DOHH2 (cell line): Measurements from ENCODE around the gene HIVEP1.

Source experiments
- H3F3A ChIP-seq: fragments of 200-600 bp; sonication (generic), shearing (Covaris generic); 2 replicates; pipeline ENCODE4 v1.6.0; 2016; ENCODE audit warnings: antibody characterized with exemption, mild to moderate bottlenecking; ENCODE audit not compliant: control insufficient read depth, insufficient read depth
- H3K27ac ChIP-seq: fragments of 200-600 bp; sonication (generic); 2 replicates; pipeline ENCODE4 v1.5.1; 2014; ENCODE audit warnings: low read depth, mild to moderate bottlenecking, low read length, moderate library complexity
- H3K27me3 ChIP-seq: fragments of 200-600 bp; sonication (generic); 2 replicates; pipeline ENCODE4 v1.6.1; 2014; ENCODE audit warnings: mild to moderate bottlenecking, low read length, mixed read lengths; ENCODE audit not compliant: control insufficient read depth
- H3K36me3 ChIP-seq: fragments of 200-600 bp; sonication (generic); 2 replicates; pipeline ENCODE4 v1.6.1; 2014; ENCODE audit warnings: mild to moderate bottlenecking, low read length, moderate library complexity, mixed read lengths; ENCODE audit not compliant: control insufficient read depth
- H3K4me1 ChIP-seq: fragments of 200-600 bp; sonication (generic); 2 replicates; pipeline ENCODE4 v1.6.1; 2014; ENCODE audit warnings: mild to moderate bottlenecking, low read length, mixed read lengths; ENCODE audit not compliant: control insufficient read depth
- H3K4me2 ChIP-seq: fragments of 200-600 bp; sonication (generic); 2 replicates; pipeline ENCODE4 v1.6.0; 2014; ENCODE audit warnings: mild to moderate bottlenecking, low read length, moderate library complexity
- H3K4me3 ChIP-seq: fragments of 200-600 bp; sonication (generic); 2 replicates; pipeline ENCODE4 v1.5.1; 2014; ENCODE audit warnings: mild to moderate bottlenecking, low read length, mixed read lengths
- H3K79me2 ChIP-seq: fragments of 200-600 bp; sonication (generic); 2 replicates; pipeline ENCODE4 v1.6.1; 2014; ENCODE audit warnings: mild to moderate bottlenecking, low read length, mixed read lengths; ENCODE audit not compliant: control insufficient read depth
- H3K9me2 ChIP-seq: fragments of 200-600 bp; sonication (generic); replicated peaks from 2 replicates; pipeline ENCODE4 v1.6.1; 2014; ENCODE audit warnings: mild to moderate bottlenecking, low read length, mixed read lengths; ENCODE audit not compliant: control insufficient read depth
- H3K9me3 ChIP-seq: fragments of 200-600 bp; sonication (generic); 2 replicates; pipeline ENCODE4 v1.6.1; 2014; ENCODE audit warnings: antibody characterized with exemption, low read length, mixed read lengths; ENCODE audit not compliant: control insufficient read depth, insufficient read depth
- H4K20me1 ChIP-seq: fragments of 200-600 bp; sonication (generic); 2 replicates; pipeline ENCODE4 v1.6.0; 2014; ENCODE audit warnings: low read depth, mild to moderate bottlenecking, antibody characterized with exemption, low read length, moderate library complexity; ENCODE audit not compliant: control insufficient read depth, insufficient read depth
- EZH2phosphoT487 ChIP-seq: fragments of 200-600 bp; sonication (generic); IDR thresholded peaks from 2 replicates; pipeline ENCODE4 v1.6.1; 2017; ENCODE audit warnings: borderline replicate concordance, mild to moderate bottlenecking, antibody characterized with exemption, low read length, moderate library complexity, mixed read lengths
- TF ChIP-seq, protein P1 (sequence below): fragments of 200-600 bp; sonication (generic); IDR thresholded peaks from one replicate; pipeline ENCODE4 v1.5.1; 2014; ENCODE audit warnings: antibody characterized with exemption, mild to moderate bottlenecking, low read depth, low read length; ENCODE audit not compliant: poor library complexity, severe bottlenecking

The HIVEP1 gene

DNA sequence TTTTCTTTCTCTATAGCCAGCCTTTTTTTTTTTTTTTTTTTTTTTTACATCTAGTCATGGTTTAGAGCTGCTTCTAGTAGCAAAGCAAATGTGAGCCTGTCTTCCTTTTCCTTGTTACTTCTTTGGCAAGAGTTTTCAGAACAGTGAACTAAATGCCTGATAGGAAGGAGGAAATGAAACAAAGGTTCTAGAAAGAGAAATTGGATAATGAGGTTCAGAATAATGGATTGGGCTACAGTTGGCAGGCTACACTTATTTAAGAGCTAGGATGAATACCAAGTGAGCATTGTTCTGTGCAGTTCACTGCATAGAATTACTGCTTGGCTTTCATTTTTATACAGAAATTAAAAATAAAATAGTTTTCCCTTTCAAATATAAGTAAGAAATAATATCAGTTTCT is 78.6 kb downstream of the HIVEP1 start:
- Histone ChIP-seq H3K9me2 (no peaks in the 10 kb centered on the region), H3K79me2 (peaks cover 4% of the 10 kb centered on the region; the same call in 1 of the 2 replicates), H3K36me3 (no peaks in the 10 kb centered on the region), H3K27ac (no peak overlapping the region), H3K9me3 (no peaks in the 10 kb centered on the region), H4K20me1 (no peaks in the 10 kb centered on the region), H3K27me3 (no peaks in the 10 kb centered on the region), H3K4me1 (no peaks in the 10 kb centered on the region), H3K4me3 (no peak overlapping the region), H3F3A (no peaks in the 10 kb centered on the region), H3K4me2 (no peak overlapping the region)
- TF ChIP-seq, protein P1, sequence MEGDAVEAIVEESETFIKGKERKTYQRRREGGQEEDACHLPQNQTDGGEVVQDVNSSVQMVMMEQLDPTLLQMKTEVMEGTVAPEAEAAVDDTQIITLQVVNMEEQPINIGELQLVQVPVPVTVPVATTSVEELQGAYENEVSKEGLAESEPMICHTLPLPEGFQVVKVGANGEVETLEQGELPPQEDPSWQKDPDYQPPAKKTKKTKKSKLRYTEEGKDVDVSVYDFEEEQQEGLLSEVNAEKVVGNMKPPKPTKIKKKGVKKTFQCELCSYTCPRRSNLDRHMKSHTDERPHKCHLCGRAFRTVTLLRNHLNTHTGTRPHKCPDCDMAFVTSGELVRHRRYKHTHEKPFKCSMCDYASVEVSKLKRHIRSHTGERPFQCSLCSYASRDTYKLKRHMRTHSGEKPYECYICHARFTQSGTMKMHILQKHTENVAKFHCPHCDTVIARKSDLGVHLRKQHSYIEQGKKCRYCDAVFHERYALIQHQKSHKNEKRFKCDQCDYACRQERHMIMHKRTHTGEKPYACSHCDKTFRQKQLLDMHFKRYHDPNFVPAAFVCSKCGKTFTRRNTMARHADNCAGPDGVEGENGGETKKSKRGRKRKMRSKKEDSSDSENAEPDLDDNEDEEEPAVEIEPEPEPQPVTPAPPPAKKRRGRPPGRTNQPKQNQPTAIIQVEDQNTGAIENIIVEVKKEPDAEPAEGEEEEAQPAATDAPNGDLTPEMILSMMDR = no peak
- no peak for TF ChIP-seq EZH2phosphoT487

DNA sequence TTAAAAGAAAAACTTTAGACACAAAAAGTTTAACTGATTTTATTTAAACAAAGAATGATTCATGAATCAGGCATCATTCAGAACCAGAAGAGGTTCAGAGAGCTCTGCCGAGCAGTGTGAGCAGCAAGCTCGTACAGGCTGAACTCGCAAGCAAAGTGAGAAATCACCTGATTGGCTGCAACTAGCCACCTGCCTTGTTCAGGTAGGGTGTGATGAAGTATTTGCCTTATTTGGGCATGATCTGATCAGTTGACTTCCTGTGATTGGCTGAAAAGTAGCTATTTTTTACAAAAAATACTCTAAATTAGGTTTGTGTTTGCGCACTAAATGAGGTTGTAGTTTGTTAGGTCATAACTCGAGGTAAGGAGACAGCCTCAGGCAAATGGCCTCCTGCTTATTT is 80.7 kb downstream of the HIVEP1 start:
- no peaks in the 10 kb centered on the region for H4K20me1 ChIP-seq
- H3F3A ChIP-seq = no peaks in the 10 kb centered on the region
- H3K36me3 ChIP-seq = no peaks in the 10 kb centered on the region
- no peaks in the 10 kb centered on the region for H3K9me3 ChIP-seq
- TF ChIP-seq EZH2phosphoT487 = no peak
- TF ChIP-seq, protein P1 = no peak
- H3K27me3 ChIP-seq = no peaks in the 10 kb centered on the region
- no peaks in the 10 kb centered on the region for H3K4me1 ChIP-seq
- H3K4me3 ChIP-seq = no peak overlapping the region
- H3K4me2 ChIP-seq = no peak overlapping the region
- H3K27ac ChIP-seq = no peak overlapping the region
- no peaks in the 10 kb centered on the region for H3K9me2 ChIP-seq
- H3K79me2 ChIP-seq = no peaks in the 10 kb centered on the region

DNA sequence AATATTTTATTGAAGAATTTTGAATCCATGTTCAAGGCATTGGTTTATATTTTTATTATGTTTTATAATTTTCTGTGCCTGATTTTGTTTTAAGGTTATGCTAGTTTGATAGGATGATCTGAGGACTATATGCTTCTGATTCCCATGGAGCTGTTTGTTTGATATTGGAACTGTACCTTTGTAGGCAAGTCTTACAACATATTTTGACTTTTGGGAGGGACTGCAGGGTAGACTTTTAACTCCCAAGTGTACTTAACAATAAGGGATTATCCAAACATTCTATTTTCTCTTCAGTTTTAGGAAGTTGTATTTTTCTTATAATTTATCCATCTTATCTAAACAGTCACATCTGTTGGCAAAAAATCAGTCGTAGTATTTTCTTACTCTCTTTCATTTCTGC is 82.6 kb downstream of the HIVEP1 start:
- H3F3A ChIP-seq = no peaks in the 10 kb centered on the region
- no peaks in the 10 kb centered on the region for H3K36me3 ChIP-seq
- no peak overlapping the region for H3K27ac ChIP-seq
- H3K27me3 ChIP-seq = no peaks in the 10 kb centered on the region
- H3K9me3 ChIP-seq = no peaks in the 10 kb centered on the region
- TF ChIP-seq EZH2phosphoT487 = no peak
- TF ChIP-seq, protein P1 = no peak
- no peaks in the 10 kb centered on the region for H3K79me2 ChIP-seq
- H3K4me1 ChIP-seq = no peaks in the 10 kb centered on the region
- no peak overlapping the region for H3K4me2 ChIP-seq
- no peaks in the 10 kb centered on the region for H3K9me2 ChIP-seq
- H3K4me3 ChIP-seq = no peak overlapping the region
- no peaks in the 10 kb centered on the region for H4K20me1 ChIP-seq

DNA sequence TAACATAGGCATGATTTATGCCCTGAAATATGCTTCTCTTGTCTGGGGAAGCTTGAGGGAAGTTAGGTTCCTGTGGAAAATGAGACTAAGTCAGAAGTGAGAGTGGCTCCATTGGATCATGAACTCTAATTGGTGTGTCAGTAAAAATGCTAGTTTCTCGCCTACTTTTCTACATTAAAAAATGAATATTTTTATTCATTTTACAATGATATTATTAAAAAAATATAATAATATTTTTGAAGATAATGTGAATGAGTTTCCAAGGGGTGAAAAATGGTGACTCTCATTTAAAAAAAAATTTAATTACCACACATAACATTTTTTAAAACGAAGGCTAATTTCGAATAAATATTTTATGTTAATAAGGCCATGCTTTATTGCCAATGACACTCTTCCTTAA is 84.2 kb downstream of the HIVEP1 start:
- Histone ChIP-seq H3K9me3 (no peaks in the 10 kb centered on the region), H3K4me1 (no peaks in the 10 kb centered on the region), H3K27ac (no peak overlapping the region), H3K79me2 (no peaks in the 10 kb centered on the region), H4K20me1 (no peaks in the 10 kb centered on the region), H3K4me3 (no peak overlapping the region), H3K36me3 (no peaks in the 10 kb centered on the region), H3K27me3 (no peaks in the 10 kb centered on the region), H3K4me2 (no peak overlapping the region), H3F3A (no peaks in the 10 kb centered on the region), H3K9me2 (no peaks in the 10 kb centered on the region)
- TF ChIP-seq, protein P1 = no peak
- TF ChIP-seq EZH2phosphoT487 = no peak
